Stimulated activated naive CD8-positive, alpha-beta T cell treated with anti-CD3 and anti-CD28 coated beads, Interleukin-15, Interleukin-2, amounts not matched to agents 100 ng/mL and 50 ng/mL, for 24 hours (primary cell): ENCODE data around the gene ZNF124.
"Not testable (repeated sequence)": the region's sequence is repeated elsewhere in the genome, so short reads cannot be mapped to it uniquely, and the experiment has no call there.

ENCODE experiments used
- H3K27ac Mint-ChIP-seq: one replicate; pipeline ENCODE4 v1.8.0; 2021; ENCODE audit warnings: mild to moderate bottlenecking, mixed read lengths
- H3K27me3 Mint-ChIP-seq: one replicate; pipeline ENCODE4 v1.8.0; 2021; ENCODE audit warnings: mixed read lengths
- H3K36me3 Mint-ChIP-seq: one replicate; pipeline ENCODE4 v1.8.0; 2021; ENCODE audit warnings: low read depth, mixed read lengths
- H3K4me1 Mint-ChIP-seq: one replicate; pipeline ENCODE4 v1.8.0; 2021; ENCODE audit warnings: low read depth, mixed read lengths
- H3K4me3 Mint-ChIP-seq: one replicate; pipeline ENCODE4 v1.8.0; 2021; ENCODE audit warnings: mild to moderate bottlenecking, mixed read lengths
- H3K9me3 Mint-ChIP-seq: one replicate; pipeline ENCODE4 v1.8.0; 2021; ENCODE audit warnings: mixed read lengths

ZNF124 gene

DNA sequence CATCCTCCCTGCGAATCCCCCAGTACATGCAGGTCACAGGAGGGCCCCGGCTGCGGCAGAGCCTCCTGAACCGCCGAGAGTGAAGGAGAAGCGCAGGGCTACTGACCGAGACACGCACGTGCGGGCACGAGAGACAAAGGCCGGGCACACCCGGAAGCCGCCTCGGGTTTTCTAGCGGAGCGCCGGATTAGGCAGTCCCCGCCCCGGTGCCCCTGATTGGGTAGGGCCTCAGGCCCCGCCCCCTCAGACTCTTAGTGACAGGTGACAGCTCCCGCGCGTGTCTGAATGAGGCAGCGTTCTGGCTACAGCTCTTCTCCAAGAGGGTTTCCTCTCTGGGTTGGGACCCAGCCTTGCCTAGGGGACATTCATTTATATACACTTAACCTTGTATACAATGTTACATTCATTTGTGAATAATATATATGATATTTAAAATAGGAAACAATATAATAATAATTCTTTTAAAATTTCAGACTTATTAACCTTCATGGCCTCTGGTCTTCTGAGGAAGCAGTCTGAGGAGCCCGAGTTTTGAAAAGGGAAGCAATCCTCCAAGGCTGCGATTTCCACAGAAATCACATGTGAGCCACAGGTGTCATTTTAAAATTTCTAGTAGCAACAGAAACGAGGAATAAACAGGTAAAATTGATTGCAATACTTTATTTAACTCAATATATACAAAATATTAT lies at the start of gene ZNF124:
TSS of gene ZNF124 (minus strand) at position 146 of the 689 bp plus-strand sequence. CDS start at position 3, 143 bp downstream.
- H3K27ac Mint-ChIP-seq, H3K27me3 Mint-ChIP-seq, H3K9me3 Mint-ChIP-seq, H3K4me3 Mint-ChIP-seq: not testable (repeated sequence)
- Mint-ChIP-seq H3K4me1 (peaks cover 12% of the 10 kb centered on the region), H3K36me3 (peaks cover 28% of the 10 kb centered on the region)

DNA sequence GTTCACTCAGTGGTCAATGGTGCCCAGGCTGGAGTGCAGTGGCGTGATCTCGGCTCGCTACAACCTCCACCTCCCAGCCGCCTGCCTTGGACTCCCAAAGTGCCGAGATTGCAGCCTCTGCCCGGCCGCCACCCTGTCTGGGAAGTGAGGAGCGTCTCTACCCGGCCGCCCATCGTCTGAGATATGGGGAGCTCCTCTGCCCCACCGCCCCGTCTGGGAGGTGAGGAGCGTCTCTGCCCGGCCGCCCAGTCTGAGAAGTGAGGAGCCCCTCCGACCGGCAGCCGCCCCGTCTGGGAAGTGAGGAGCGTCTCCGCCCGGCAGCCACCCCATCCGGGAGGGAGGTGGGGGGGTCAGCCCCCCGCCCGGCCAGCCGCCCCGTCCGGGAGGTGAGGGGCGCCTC lies 48.5 kb upstream of the ZNF124 start:
- Mint-ChIP-seq H3K27me3 (peaks cover 24% of the 10 kb centered on the region), H3K9me3 (peaks cover 19% of the 10 kb centered on the region)
- H3K4me1 Mint-ChIP-seq, H3K4me3 Mint-ChIP-seq, H3K36me3 Mint-ChIP-seq, H3K27ac Mint-ChIP-seq: not testable (repeated sequence)

GRCh38 chr1:247218121-247218651 lies 46.4 kb upstream of the ZNF124 start:
- Mint-ChIP-seq H3K4me3 (no peak overlapping the region), H3K9me3 (peaks cover 4% of the 10 kb centered on the region), H3K36me3 (no peaks in the 10 kb centered on the region), H3K27me3 (peaks cover 14% of the 10 kb centered on the region), H3K4me1 (peaks cover 6% of the 10 kb centered on the region), H3K27ac (no peak overlapping the region)

DNA sequence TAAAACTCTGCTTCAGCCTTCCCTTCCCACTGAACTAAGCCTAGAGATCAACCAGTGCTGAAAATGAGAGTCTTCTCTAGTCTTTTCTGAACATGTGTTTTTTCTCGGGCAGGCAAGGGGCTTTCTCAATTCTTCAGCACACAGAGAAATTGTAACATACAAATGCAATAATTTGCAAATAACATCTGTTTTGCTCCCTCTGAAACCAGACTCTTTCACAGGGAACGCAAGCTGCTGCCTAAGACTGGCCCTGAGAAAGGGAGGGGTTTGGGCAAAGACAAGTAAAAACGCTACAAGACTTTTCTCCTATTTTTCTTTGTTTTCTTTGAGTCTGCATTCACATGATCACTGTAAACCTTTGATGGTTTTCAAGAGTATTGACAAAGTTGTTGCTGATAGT lies 44.4 kb upstream of the ZNF124 start:
- Mint-ChIP-seq H3K4me1 (peaks cover 26% of the 10 kb centered on the region), H3K27ac (no peak overlapping the region), H3K9me3 (no peaks in the 10 kb centered on the region), H3K4me3 (no peak overlapping the region), H3K27me3 (peaks cover 6% of the 10 kb centered on the region), H3K36me3 (no peaks in the 10 kb centered on the region)

DNA sequence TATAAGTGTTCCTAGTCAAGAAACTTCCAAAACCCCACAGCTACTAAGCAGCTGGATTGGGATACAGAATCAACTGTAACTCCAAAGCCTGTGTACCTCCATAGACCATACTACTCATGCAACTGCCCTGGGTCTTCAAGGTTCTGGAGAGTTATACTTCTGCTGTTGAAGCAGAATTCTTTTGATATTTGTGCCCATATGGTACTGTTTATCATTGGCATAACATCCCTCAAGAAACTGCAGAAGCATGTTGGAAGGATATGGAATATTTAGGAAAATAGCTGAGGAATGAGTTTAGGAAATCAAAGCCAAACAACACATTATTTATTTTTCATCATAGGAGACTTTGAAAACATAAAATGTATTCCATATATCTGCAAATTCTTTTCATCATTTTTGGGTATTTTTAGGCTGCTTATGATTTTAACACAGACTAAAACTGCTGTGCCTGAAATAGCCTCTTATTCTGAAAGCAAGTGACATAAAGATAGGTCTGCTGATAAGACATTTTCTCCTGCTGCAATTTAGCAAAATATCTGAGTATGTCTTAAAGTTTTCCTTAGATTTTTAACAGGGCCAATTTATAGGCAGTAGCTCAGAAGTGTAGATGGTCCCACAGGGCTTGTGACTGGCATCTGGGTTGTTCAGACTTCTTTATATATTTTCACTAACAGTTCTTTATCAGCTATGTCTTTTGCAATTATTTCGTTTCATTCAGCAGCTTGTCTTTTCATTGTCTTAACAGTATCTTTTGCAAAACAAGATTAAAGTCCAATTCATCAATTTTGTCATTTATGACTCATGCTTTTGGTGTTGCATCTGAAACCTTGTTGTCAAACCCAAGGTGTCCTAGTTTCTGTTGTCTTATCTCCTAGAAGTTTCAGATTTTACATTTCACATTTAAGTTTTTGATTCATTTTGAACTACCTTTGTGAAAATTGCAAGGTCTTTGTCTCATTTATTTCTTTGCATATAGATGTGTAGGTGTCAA lies 41.1 kb upstream of the ZNF124 start:
- Mint-ChIP-seq H3K27ac (no peak overlapping the region), H3K9me3 (no peaks in the 10 kb centered on the region), H3K4me3 (no peak overlapping the region), H3K27me3 (peaks cover 3% of the 10 kb centered on the region), H3K36me3 (peaks cover 24% of the 10 kb centered on the region), H3K4me1 (peaks cover 50% of the 10 kb centered on the region)

DNA sequence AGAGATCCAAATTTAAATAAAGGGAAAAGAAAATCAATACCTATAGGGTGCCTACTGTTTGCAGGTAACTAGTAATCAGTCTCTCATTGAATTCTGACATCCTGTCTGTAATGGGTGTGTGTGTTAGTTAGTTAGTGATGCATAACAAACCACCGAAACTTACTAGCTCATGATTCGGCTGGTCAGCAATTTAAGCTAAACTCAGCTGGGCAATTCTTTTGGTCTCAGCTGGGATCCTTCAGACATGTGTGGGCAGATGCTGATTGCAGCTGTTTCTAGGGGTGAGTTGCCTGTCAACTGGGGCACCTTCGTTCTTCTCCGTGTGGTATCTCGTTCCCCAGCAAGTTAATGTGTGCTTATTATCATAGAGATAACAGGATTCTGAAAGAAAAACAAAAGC lies 40.2 kb upstream of the ZNF124 start:
- H3K9me3 Mint-ChIP-seq, result no peaks in the 10 kb centered on the region
- H3K4me1 Mint-ChIP-seq, result peaks cover 59% of the 10 kb centered on the region
- peaks cover 33% of the 10 kb centered on the region for H3K36me3 Mint-ChIP-seq
- no peaks in the 10 kb centered on the region for H3K27me3 Mint-ChIP-seq
- H3K27ac Mint-ChIP-seq, result peak overlapping the region; percentile 71
- no peak overlapping the region for H3K4me3 Mint-ChIP-seq

DNA sequence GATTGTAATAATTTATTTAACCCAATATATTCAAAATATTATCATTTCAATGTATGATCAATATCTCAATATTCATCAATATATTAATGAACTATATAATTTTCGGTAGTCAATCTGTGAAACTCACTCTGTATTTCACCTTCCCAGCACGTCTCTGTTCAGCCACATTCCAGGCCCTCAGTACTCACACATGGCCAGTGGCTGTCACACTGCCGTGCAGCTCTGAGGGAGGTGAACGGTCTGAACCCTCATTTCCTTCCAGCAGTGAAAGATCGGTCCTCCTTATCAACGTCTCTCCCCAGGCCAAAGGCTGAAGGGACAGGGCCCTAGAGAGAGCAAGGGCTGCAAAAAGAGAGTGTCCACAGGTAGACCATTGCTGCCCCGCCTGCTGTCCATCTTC lies 39.5 kb upstream of the ZNF124 start:
- Mint-ChIP-seq H3K4me3 (no peak overlapping the region), H3K9me3 (no peaks in the 10 kb centered on the region), H3K27me3 (no peaks in the 10 kb centered on the region), H3K4me1 (peaks cover 61% of the 10 kb centered on the region), H3K27ac (peak overlapping the region; percentile 71), H3K36me3 (peaks cover 37% of the 10 kb centered on the region)

DNA sequence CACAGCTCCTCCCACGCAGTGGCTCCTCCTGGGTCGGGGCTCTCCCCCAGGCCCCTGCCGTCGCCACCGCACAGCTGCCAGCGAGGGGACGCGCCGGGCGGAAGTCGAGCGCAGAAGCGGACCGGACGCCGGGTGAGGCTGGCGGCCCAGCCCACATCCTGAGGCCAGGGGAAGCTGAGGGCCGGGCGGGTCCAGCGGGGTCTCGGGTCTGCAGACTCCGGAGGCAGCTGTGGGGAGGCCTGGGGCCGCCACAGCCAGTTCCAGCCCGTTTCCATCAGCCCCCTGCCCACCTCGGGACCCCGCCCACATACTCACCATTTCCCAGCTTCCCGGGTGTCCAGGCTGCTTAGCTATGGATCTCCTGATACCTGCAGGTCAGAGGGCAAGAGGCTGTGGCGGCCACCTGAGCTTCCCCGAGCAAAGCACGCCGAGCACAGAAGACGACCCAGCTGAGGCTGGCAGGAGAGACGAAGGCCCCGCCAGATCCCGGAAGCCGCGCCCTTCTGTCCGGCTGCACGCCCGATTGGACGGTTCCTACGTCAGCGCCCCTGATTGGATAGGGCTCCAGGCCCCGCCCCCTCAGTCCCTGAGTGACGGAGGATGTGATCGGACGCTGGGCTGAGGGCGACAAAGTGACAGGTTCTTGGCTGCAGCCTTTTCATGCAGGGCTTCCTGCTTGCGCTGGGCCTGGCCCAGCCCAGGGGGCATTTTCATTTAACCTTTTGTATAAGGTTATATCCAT lies 38.7 kb upstream of the ZNF124 start:
- peaks cover 45% of the 10 kb centered on the region for H3K36me3 Mint-ChIP-seq
- peaks cover 68% of the 10 kb centered on the region for H3K4me1 Mint-ChIP-seq
- H3K4me3 Mint-ChIP-seq, result peak overlapping the region; percentile 93
- H3K27me3 Mint-ChIP-seq, result no peaks in the 10 kb centered on the region
- peak overlapping the region; percentile 88 for H3K27ac Mint-ChIP-seq
- H3K9me3 Mint-ChIP-seq, result peaks cover 3% of the 10 kb centered on the region

DNA sequence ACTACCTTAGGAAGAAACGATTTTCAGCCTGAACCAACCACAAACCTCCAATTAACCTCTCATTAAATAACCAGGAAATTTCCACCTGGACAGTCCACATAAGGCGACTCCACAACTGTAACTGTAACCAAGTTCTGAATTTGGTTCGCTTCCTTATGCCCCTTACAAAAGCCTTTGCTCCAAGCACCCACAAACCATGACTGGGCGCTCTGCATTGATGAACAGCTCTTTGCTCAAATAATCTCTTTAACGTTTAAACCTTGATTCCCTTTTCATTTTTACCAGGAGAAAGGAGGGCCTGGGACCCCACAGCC lies 38.2 kb upstream of the ZNF124 start:
- Mint-ChIP-seq H3K4me1 (peaks cover 68% of the 10 kb centered on the region), H3K36me3 (peaks cover 46% of the 10 kb centered on the region), H3K27ac (peak overlapping the region; percentile 88), H3K4me3 (peak overlapping the region; percentile 93), H3K9me3 (peaks cover 3% of the 10 kb centered on the region), H3K27me3 (no peaks in the 10 kb centered on the region)

DNA sequence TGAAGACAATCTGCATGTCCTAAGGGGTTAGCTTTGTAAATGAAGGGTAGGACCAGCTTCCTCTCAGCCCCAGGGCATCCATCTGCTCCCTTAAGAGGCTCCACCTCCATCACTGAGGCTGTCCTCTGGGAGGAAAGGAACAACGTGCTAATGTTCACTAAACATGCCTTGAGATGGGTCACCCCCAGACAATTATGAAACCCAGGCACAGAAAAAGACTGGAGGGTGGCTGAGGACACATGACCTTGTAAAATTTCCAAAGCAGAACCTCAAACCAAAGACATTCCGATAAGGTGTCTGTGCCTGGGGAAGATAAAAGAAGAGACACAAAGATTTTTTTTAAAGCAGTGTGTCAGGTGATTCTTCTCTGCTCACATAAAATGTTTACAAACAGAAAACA lies 37.6 kb upstream of the ZNF124 start:
- Mint-ChIP-seq H3K27me3 (no peaks in the 10 kb centered on the region), H3K27ac (peak overlapping the region; percentile 88), H3K4me3 (peak overlapping the region; percentile 93), H3K9me3 (peaks cover 3% of the 10 kb centered on the region), H3K36me3 (peaks cover 49% of the 10 kb centered on the region), H3K4me1 (peaks cover 69% of the 10 kb centered on the region)

DNA sequence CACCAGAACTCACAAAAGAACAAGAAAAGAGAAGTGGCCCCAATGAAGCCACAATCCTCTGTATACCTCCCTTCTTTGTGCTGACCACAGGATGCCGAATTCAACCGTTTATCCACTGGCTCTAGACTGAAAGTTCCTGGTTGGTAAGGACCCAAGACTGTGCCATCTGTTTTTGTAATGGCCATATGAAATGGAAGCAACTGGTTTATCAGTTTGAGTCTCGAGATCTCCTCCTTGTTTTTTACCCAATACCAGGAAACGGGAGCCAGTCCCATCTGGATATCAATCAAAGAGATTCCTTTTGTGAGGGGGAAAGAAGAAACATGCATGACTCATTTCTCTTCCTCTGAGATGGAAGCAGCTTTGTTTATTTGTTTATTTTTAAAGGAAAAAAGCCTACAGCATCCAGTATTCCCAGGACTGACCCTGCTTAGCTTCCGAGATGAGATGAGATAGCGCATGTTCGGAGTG lies 32.4 kb upstream of the ZNF124 start:
- Mint-ChIP-seq H3K4me3 (no peak overlapping the region), H3K27me3 (no peaks in the 10 kb centered on the region), H3K27ac (no peak overlapping the region), H3K9me3 (peaks cover 22% of the 10 kb centered on the region), H3K36me3 (peaks cover 90% of the 10 kb centered on the region), H3K4me1 (peaks cover 39% of the 10 kb centered on the region)

- no peak overlapping the region for H3K4me3 Mint-ChIP-seq
- peaks cover 99% of the 10 kb centered on the region for H3K36me3 Mint-ChIP-seq
- peaks cover 45% of the 10 kb centered on the region for H3K9me3 Mint-ChIP-seq
- no peaks in the 10 kb centered on the region for H3K27me3 Mint-ChIP-seq
- H3K27ac Mint-ChIP-seq, result no peak overlapping the region
- H3K4me1 Mint-ChIP-seq, result peaks cover 4% of the 10 kb centered on the region
Observed at GRCh38 chr1:247198781-247199180, 27.0 kb upstream of the ZNF124 start.

- Mint-ChIP-seq H3K27ac (no peak overlapping the region), H3K4me3 (no peak overlapping the region), H3K4me1 (no peaks in the 10 kb centered on the region), H3K36me3 (peaks cover 96% of the 10 kb centered on the region), H3K27me3 (no peaks in the 10 kb centered on the region), H3K9me3 (peaks cover 59% of the 10 kb centered on the region)
Observed at GRCh38 chr1:247193958-247194357, 22.1 kb upstream of the ZNF124 start.

- no peak overlapping the region for H3K4me3 Mint-ChIP-seq
- H3K27ac Mint-ChIP-seq, result no peak overlapping the region
- no peaks in the 10 kb centered on the region for H3K27me3 Mint-ChIP-seq
- peaks cover 85% of the 10 kb centered on the region for H3K36me3 Mint-ChIP-seq
- peaks cover 5% of the 10 kb centered on the region for H3K4me1 Mint-ChIP-seq
- peaks cover 45% of the 10 kb centered on the region for H3K9me3 Mint-ChIP-seq
Observed at GRCh38 chr1:247189981-247190798, 18.4 kb upstream of the ZNF124 start.
